HCT116 (cell line): ENCODE results near the gene IMPA2. TPM values are rescaled to one million over a fixed set of nuclear protein-coding genes. Genes with fewer than 3 reads are reported as not detected.

Experiments used
- ATAC-seq: fragments of 200-7000 bp; cut with Tn5 transposase; 2 replicates; pipeline ENCODE4 v1.9.1; 2020; ENCODE audit warnings: mild to moderate bottlenecking, moderate library complexity
- BruUV-seq: library from RNA; stranded (reverse); fragments of 400-500 nt; replicated peaks from 2 replicates; lab custom pipeline; 2021; lab: Mats Ljungman, UMichigan
- CTCF ChIA-PET: fragments of 300-600 bp; sonication (Branson Sonifier 250); formaldehyde crosslinking; loops from one replicate; lab custom pipeline; 2021; ENCODE audit warnings: antibody characterized with exemption; lab: Charles Lee
- POLR2A ChIA-PET: fragments of 300-600, 350-600 bp; sonication (Branson Sonifier 250); formaldehyde crosslinking; loops from one replicate; lab custom pipeline; 2021; ENCODE audit warnings: antibody characterized with exemption; lab: Charles Lee
- RAD21 ChIA-PET, 2 experiments: fragments of 300-600 bp; sonication (Branson Sonifier 250); formaldehyde crosslinking; loops; one replicate each; lab custom pipeline; 2023; ENCODE audit warnings: low total read pairs in 2 of 2; ENCODE audit not compliant: uncharacterized antibody in 2 of 2, unreplicated experiment in 2 of 2, low non-redundant PET in 1 of 2; lab: Charles Lee
- DNase-seq: peaks from one replicate; pipeline ENCODE4 v3.0.0-alpha.2; 2010; ENCODE audit warnings: low read depth, low spot score
- H2AFZ ChIP-seq: fragments of 200-600 bp; shearing (Covaris generic), sonication (generic); 2 replicates; pipeline ENCODE4 v1.6.1; 2017; ENCODE audit warnings: low read depth, mixed run types, mixed read lengths, antibody characterized with exemption, low read length; ENCODE audit not compliant: poor library complexity, severe bottlenecking
- H3K27ac ChIP-seq: 2 replicates; pipeline ENCODE4 v1.5.1; 2012; ENCODE audit warnings: low read depth, low read length
- H3K27me3 ChIP-seq: fragments of 200-600 bp; sonication (generic); 2 replicates; pipeline ENCODE4 v1.6.1; 2016; ENCODE audit warnings: mixed run types, low read length, mixed read lengths; ENCODE audit not compliant: insufficient read depth
- H3K36me3 ChIP-seq, 2 experiments: fragments of 200-500 bp in 1 of 2; fragments of 200-600 bp in 1 of 2; sonication (Bioruptor generic) in 1 of 2; sonication (generic) in 1 of 2; 2 replicates each; pipeline versions ENCODE4 v1.5.1 to v1.6.1; 2014 to 2016; ENCODE audit warnings: low read length in 2 of 2, inconsistent platforms in 1 of 2, mixed read lengths in 1 of 2, mixed run types in 1 of 2; ENCODE audit not compliant: insufficient read depth in 2 of 2, control insufficient read depth in 1 of 2
- H3K4me1 ChIP-seq, 2 experiments: fragments of 200-600 bp in 1 of 2; sonication (generic) in 1 of 2; 2 replicates each; pipeline versions ENCODE4 v1.5.1 to v1.6.1; 2012 to 2017; ENCODE audit warnings: low read length in 2 of 2, inconsistent platforms in 1 of 2, mild to moderate bottlenecking in 1 of 2, mixed read lengths in 1 of 2, mixed run types in 1 of 2, moderate library complexity in 1 of 2; ENCODE audit not compliant: insufficient read depth in 2 of 2, control insufficient read depth in 1 of 2
- H3K4me2 ChIP-seq: fragments of 200-600 bp; sonication (generic); 2 replicates; pipeline ENCODE4 v1.6.1; 2017; ENCODE audit warnings: mixed run types, low read length, mixed read lengths
- H3K4me3 ChIP-seq, 2 experiments: fragments of 200-600 bp in 1 of 2; sonication (generic) in 1 of 2; replicated peaks in 1 of 2; 2 replicates each; pipeline ENCODE4 v1.5.1; 2011 to 2016; ENCODE audit warnings: low read length in 2 of 2, control low read depth in 1 of 2, low read depth in 1 of 2, mild to moderate bottlenecking in 1 of 2, mixed read lengths in 1 of 2, mixed run types in 1 of 2
- H3K79me2 ChIP-seq: fragments of 200-600 bp; sonication (generic); 2 replicates; pipeline ENCODE4 v1.6.1; 2017; ENCODE audit warnings: mild to moderate bottlenecking, mixed run types, low read length, moderate library complexity, mixed read lengths; ENCODE audit not compliant: insufficient read depth
- H3K9ac ChIP-seq: fragments of 200-600 bp; sonication (generic); 2 replicates; pipeline ENCODE4 v1.6.1; 2016; ENCODE audit warnings: low read length, mixed read lengths
- H3K9me2 ChIP-seq: fragments of 200-600 bp; sonication (generic), shearing (Covaris generic); 2 replicates; pipeline ENCODE4 v1.6.1; 2017; ENCODE audit warnings: mixed run types, mild to moderate bottlenecking, moderate library complexity; ENCODE audit not compliant: insufficient read depth
- H3K9me3 ChIP-seq, 2 experiments: fragments of 200-500 bp in 1 of 2; fragments of 200-600 bp in 1 of 2; sonication (Bioruptor generic) in 1 of 2; sonication (generic) in 1 of 2; 2 replicates each; pipeline ENCODE4 v1.6.1; 2014 to 2017; ENCODE audit warnings: low read length in 2 of 2, mixed read lengths in 2 of 2, inconsistent platforms in 1 of 2, low read depth in 1 of 2, mild to moderate bottlenecking in 1 of 2, mixed run types in 1 of 2, moderate library complexity in 1 of 2; ENCODE audit not compliant: control insufficient read depth in 1 of 2, insufficient read depth in 1 of 2
- H4K20me1 ChIP-seq: fragments of 200-600 bp; sonication (generic), shearing (Covaris generic); 2 replicates; pipeline ENCODE4 v1.6.1; 2017; ENCODE audit warnings: mixed run types, mild to moderate bottlenecking, moderate library complexity; ENCODE audit not compliant: insufficient read depth
- CBX3 ChIP-seq: IDR thresholded peaks from 2 replicates; pipeline ENCODE4 v1.6.1; 2012; ENCODE audit warnings: low read depth
- CEBPB ChIP-seq: IDR thresholded peaks from 2 replicates; pipeline ENCODE4 v1.6.1; 2012; ENCODE audit warnings: low read depth
- EZH2 ChIP-seq: fragments of 200-600 bp; sonication (generic); IDR thresholded peaks from 2 replicates; pipeline ENCODE4 v1.6.1; 2017; ENCODE audit warnings: antibody characterized with exemption, mixed run types
- EZH2phosphoT487 ChIP-seq: fragments of 200-600 bp; IDR thresholded peaks from 2 replicates; pipeline ENCODE4 v1.6.1; 2018; ENCODE audit warnings: antibody characterized with exemption, borderline replicate concordance
- SIN3A ChIP-seq: IDR thresholded peaks from 2 replicates; pipeline ENCODE4 v1.6.1; 2012; ENCODE audit warnings: low read depth
- SP1 ChIP-seq: IDR thresholded peaks from 2 replicates; pipeline ENCODE4 v1.6.1; 2012; ENCODE audit warnings: low read depth
- intact Hi-C: fragments of 100-400 bp; cut with micrococcal nuclease; formaldehyde crosslinking; loops from 2 replicates; pipeline ENCODE4 v1.10.0; 2022
- total RNA-seq: library from RNA; stranded (reverse); gene quantifications from one replicate; pipeline ENCODE4 v1.2.1, GENCODE V29; 2021; ENCODE audit not compliant: unreplicated experiment
- TF ChIP-seq, protein P1 (sequence below): IDR thresholded peaks from 2 replicates; pipeline ENCODE4 v1.6.1; 2011; ENCODE audit warnings: mild to moderate bottlenecking, low read length, moderate library complexity; ENCODE audit not compliant: insufficient replicate concordance; ENCODE audit errors: extremely low read depth

IMPA2 gene
- total RNA-seq, 1 experiment from 2014 or later = 32.5 TPM

DNA sequence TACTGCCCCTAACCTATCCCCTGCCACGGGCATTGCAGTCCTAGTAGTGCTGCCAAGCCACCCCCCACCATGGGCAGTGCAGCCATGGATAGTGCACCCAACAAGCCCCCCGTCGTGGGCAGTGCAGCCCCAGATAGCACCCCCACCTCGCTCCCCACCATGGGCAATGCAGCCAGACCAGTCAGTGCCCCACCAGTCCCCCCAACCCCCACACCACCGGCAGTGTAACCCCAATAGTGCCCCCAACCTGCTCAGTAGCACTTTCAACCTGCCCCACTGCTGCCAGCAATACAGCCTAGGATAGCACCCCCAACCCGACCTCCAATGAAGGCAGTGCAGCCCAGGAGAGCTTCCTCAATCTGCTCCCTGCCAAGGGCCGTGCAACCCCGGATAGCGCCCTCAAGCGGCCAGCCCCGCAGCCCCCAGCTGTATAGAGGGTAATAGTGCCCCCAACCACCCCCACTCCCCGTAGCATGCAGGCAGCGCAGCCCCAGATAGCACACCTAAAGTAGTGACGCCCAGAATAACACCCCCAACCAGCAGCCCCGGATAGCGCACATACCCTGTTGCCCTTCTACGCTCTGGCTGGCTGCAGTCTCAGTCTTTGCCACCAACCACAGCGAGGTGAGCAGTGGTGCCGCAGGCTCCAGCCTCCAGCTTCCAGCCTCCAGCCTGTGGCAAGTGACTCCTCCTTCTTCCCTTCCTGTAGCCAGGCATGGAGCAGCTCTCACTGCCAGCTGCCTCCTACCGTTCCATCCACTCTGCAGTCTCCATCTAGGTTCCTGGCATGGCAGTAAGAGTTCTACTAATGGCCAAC is 66.9 kb downstream of the IMPA2 start (continued):
- TF ChIP-seq, protein P1, sequence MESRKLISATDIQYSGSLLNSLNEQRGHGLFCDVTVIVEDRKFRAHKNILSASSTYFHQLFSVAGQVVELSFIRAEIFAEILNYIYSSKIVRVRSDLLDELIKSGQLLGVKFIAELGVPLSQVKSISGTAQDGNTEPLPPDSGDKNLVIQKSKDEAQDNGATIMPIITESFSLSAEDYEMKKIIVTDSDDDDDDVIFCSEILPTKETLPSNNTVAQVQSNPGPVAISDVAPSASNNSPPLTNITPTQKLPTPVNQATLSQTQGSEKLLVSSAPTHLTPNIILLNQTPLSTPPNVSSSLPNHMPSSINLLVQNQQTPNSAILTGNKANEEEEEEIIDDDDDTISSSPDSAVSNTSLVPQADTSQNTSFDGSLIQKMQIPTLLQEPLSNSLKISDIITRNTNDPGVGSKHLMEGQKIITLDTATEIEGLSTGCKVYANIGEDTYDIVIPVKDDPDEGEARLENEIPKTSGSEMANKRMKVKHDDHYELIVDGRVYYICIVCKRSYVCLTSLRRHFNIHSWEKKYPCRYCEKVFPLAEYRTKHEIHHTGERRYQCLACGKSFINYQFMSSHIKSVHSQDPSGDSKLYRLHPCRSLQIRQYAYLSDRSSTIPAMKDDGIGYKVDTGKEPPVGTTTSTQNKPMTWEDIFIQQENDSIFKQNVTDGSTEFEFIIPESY = no peak
- TF ChIP-seq CEBPB (no peak), EZH2 (no peak), EZH2phosphoT487 (no peak)

DNA sequence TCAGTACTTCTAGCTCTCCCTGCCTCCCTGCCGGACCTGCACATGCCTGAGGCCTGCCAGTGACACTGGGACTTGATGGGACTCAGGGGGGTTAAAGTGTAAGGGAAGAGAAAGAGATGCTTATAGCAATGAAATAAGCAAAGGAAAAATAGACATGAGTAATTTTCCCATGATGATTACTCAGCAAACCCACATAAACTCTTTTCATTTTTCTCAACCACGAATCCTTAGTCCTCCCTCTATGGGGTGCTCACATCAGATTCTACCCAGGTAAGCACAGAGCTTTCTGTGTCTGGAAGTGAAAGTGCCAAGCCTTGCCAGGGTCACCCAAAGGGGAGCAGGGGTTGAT is 67.5 kb downstream of the IMPA2 start:
- Histone ChIP-seq H3K36me3 (no peaks in the 10 kb centered on the region), H3K9me3 (no peaks in the 10 kb centered on the region), H3K9me2 (no peaks in the 10 kb centered on the region), H3K4me1 (no peaks in the 10 kb centered on the region), H3K9ac (no peak overlapping the region), H3K79me2 (no peaks in the 10 kb centered on the region), H3K4me3 (no peak overlapping the region), H3K27me3 (no peaks in the 10 kb centered on the region), H4K20me1 (no peaks in the 10 kb centered on the region), H3K4me2 (no peak overlapping the region), H2AFZ (no peak overlapping the region), H3K27ac (no peak overlapping the region)
- DNase-seq (no peak), ATAC-seq (no peak)
- ChIA-PET CTCF (interaction anchor here (1.1 kb wide), 1 partner anchor 11 kb away, joined by 4 read pairs; no protein-coding TSS in a partner anchor), RAD21 (no interaction called here), POLR2A (interaction anchor here (0.5 kb wide), 1 partner anchor 199 kb away, joined by 3 read pairs; no protein-coding TSS in a partner anchor)
- TF ChIP-seq EZH2phosphoT487 (no peak), SIN3A (no peak), CBX3 (no peak), SP1 (no peak)
- intact Hi-C loops = no loop called here
- BruUV-seq = no TSS peak
